Hair follicular keratinocyte (primary cell): Measurements from ENCODE around the gene MDH1. TPM values are rescaled to one million over a fixed set of nuclear protein-coding genes. Genes with fewer than 3 reads are reported as not detected.

Experiments
- total RNA-seq: library from RNA; depleted of rRNA; stranded (reverse); fragments of >200 nt; gene quantifications from 2 replicates; pipeline ENCODE4 v1.2.3, GENCODE V29; 2015

The MDH1 gene
- 190 and 220 TPM in 2 replicates for total RNA-seq

GRCh38 chr2:63588385-63589147, at the start of gene MDH1, which contains the start of gene WDPCP:
Gene MDH1 (plus strand): TSS chr2:63588963. CDS start chr2:63589044, 81 bp downstream.
Gene WDPCP (minus strand): TSS chr2:63588477. CDS start chr2:63588271, 206 bp downstream.

Other genes starting within 250 kb of the MDH1 start
- 4.1 and 5.0 TPM in 2 replicates for gene WDPCP, start 486 bp upstream of the MDH1 start, total RNA-seq